Osteoblast (primary cell): ENCODE results near the gene BAD. TPM values are rescaled to one million over a fixed set of nuclear protein-coding genes. Genes with fewer than 3 reads are reported as not detected.
A peak's percentile ranks its signal among the peaks of the same experiment; 100 is the strongest.

Source experiments
- DNase-seq: peaks from one replicate; pipeline ENCODE4 v3.0.0; 2011; ENCODE audit warnings: low spot score, mixed read lengths; ENCODE audit not compliant: insufficient read length; ENCODE audit errors: missing footprints
- H2AFZ ChIP-seq: 2 replicates; pipeline ENCODE4 v1.6.0; 2011; ENCODE audit warnings: mild to moderate bottlenecking, low read length
- H3K27ac ChIP-seq: 2 replicates; pipeline ENCODE4 v1.5.1; 2011; ENCODE audit warnings: mild to moderate bottlenecking, low read depth, low read length, moderate library complexity
- H3K27me3 ChIP-seq: 2 replicates; pipeline ENCODE4 v1.6.0; 2012; ENCODE audit warnings: mild to moderate bottlenecking, control low read depth, inconsistent platforms, low read length, moderate library complexity; ENCODE audit not compliant: insufficient read depth
- H3K36me3 ChIP-seq: 2 replicates; pipeline ENCODE4 v1.5.1; 2011; ENCODE audit warnings: mild to moderate bottlenecking, low read length, control low read depth, moderate library complexity; ENCODE audit not compliant: insufficient read depth
- H3K4me1 ChIP-seq: 2 replicates; pipeline ENCODE4 v1.5.1; 2011; ENCODE audit warnings: mild to moderate bottlenecking, low read length, control low read depth, moderate library complexity; ENCODE audit not compliant: insufficient read depth
- H3K4me2 ChIP-seq: 2 replicates; pipeline ENCODE4 v1.6.0; 2011; ENCODE audit warnings: mild to moderate bottlenecking, low read length; ENCODE audit not compliant: insufficient read depth
- H3K4me3 ChIP-seq: fragments of 200-600 bp; sonication (generic); 3 replicates; pipeline ENCODE4 v1.5.1; 2012; ENCODE audit warnings: mild to moderate bottlenecking, low read length, inconsistent platforms; ENCODE audit not compliant: insufficient read depth
- H3K79me2 ChIP-seq: 2 replicates; pipeline ENCODE4 v1.6.0; 2012; ENCODE audit warnings: mild to moderate bottlenecking, low read length, control low read depth, inconsistent platforms; ENCODE audit not compliant: insufficient read depth
- H3K9me3 ChIP-seq: 2 replicates; pipeline ENCODE4 v1.5.1; 2011; ENCODE audit warnings: low read depth, low read length, control low read depth
- H4K20me1 ChIP-seq: 2 replicates; pipeline ENCODE4 v1.6.0; 2012; ENCODE audit warnings: mild to moderate bottlenecking, low read length, control low read depth; ENCODE audit not compliant: insufficient read depth
- CTCF ChIP-seq: IDR thresholded peaks from 2 replicates; pipeline ENCODE4 v1.5.1; 2011; ENCODE audit warnings: mild to moderate bottlenecking, low read depth, low read length, moderate library complexity; ENCODE audit errors: extremely low read depth
- total RNA-seq: library from RNA; depleted of rRNA; stranded (reverse); fragments of >200 nt; gene quantifications from 2 replicates; pipeline ENCODE4 v1.2.3, GENCODE V29; 2012

The BAD gene
- total RNA-seq, 1 donor, result 70.9 TPM

GRCh38 chr11:64305075-64305690, 20.7 kb upstream of the BAD start, which contains the start of gene ESRRA:
ESRRA (plus strand) TSS chr11:64305524; CDS start chr11:64307180, 1,656 bp downstream.
- DNase-seq, result peak; percentile 100
- Histone ChIP-seq H3K36me3 (no peaks in the 10 kb centered on the region), H3K4me3 (peak within 1 kb of the TSS; percentile 82)

GRCh38 chr11:64304316-64305072, 20.0 kb upstream of the BAD start:
- H3K27me3 ChIP-seq, result peaks cover 15% of the 10 kb centered on the region
- peak; percentile 92 for TF ChIP-seq CTCF
- peak overlapping the region; percentile 82 for H3K4me3 ChIP-seq
- DNase-seq, result peak; percentile 99
- H3K4me2 ChIP-seq, result peak overlapping the region; percentile 92
- peaks cover 19% of the 10 kb centered on the region for H3K4me1 ChIP-seq
- H2AFZ ChIP-seq, result peak overlapping the region; percentile 89
- no peaks in the 10 kb centered on the region for H3K36me3 ChIP-seq
- peaks cover 4% of the 10 kb centered on the region for H4K20me1 ChIP-seq
- H3K9me3 ChIP-seq, result no peaks in the 10 kb centered on the region
- peak overlapping the region; percentile 72 for H3K27ac ChIP-seq
- H3K79me2 ChIP-seq, result peaks cover 13% of the 10 kb centered on the region

More at GRCh38 chr11:64305075-64305690, 20.7 kb upstream of the BAD start, which contains the start of gene ESRRA:
- peaks cover 4% of the 10 kb centered on the region for H4K20me1 ChIP-seq
- H3K27me3 ChIP-seq, result peaks cover 8% of the 10 kb centered on the region
- H3K27ac ChIP-seq, result peak within 1 kb of the TSS; percentile 72
- no peaks in the 10 kb centered on the region for H3K9me3 ChIP-seq
- peaks cover 13% of the 10 kb centered on the region for H3K79me2 ChIP-seq
- H2AFZ ChIP-seq, result peak within 1 kb of the TSS; percentile 89
- peak within 1 kb of the TSS; percentile 92 for H3K4me2 ChIP-seq
- TF ChIP-seq CTCF, result no peak
- H3K4me1 ChIP-seq, result peaks cover 15% of the 10 kb centered on the region

GRCh38 chr11:64304032-64304315, 19.5 kb upstream of the BAD start:
- Histone ChIP-seq H3K27ac (peak overlapping the region; percentile 72), H3K4me3 (peak overlapping the region; percentile 82), H3K79me2 (peaks cover 13% of the 10 kb centered on the region), H3K9me3 (no peaks in the 10 kb centered on the region), H3K4me1 (peaks cover 21% of the 10 kb centered on the region), H3K27me3 (peaks cover 20% of the 10 kb centered on the region), H3K36me3 (no peaks in the 10 kb centered on the region), H4K20me1 (peaks cover 4% of the 10 kb centered on the region), H2AFZ (peak overlapping the region; percentile 37), H3K4me2 (peak overlapping the region; percentile 92)
- no peak for DNase-seq
- no peak for TF ChIP-seq CTCF
